Suprapubic skin (tissue), 4 donors: ENCODE results near the gene KRT9.
"Not testable (repeated sequence)": the region's sequence is repeated elsewhere in the genome, so short reads cannot be mapped to it uniquely, and the experiment has no call there.

Source experiments
- CTCF ChIP-seq, 2 donors: fragments of 200-600 bp in 1 of 2; fragments of 450-650 bp in 1 of 2; sonication (generic) in 1 of 2; IDR thresholded peaks; one replicate each; pipeline ENCODE4 v1.5.1; 2016 to 2019; ENCODE audit warnings: antibody characterized with exemption in 2 of 2, mild to moderate bottlenecking in 1 of 2, moderate library complexity in 1 of 2
- EP300 ChIP-seq: sonication (generic); formaldehyde crosslinking; IDR thresholded peaks from one replicate; pipeline ENCODE4 v1.6.1; 2017; ENCODE audit warnings: antibody characterized with exemption
- POLR2A ChIP-seq, 2 donors: fragments of 450-650 bp; IDR thresholded peaks; one replicate each; pipeline ENCODE4 v1.6.1; 2017; ENCODE audit warnings: antibody characterized with exemption in 2 of 2, mild to moderate bottlenecking in 2 of 2, moderate library complexity in 2 of 2
- POLR2AphosphoS5 ChIP-seq, 3 donors: sonication (generic); formaldehyde crosslinking; IDR thresholded peaks; one replicate each; pipeline ENCODE4 v1.6.1; 2017; ENCODE audit warnings: antibody characterized with exemption in 3 of 3

GRCh38 chr17:41616486-41616885 lies 44.6 kb upstream of the KRT9 start:
- not testable (repeated sequence) for TF ChIP-seq CTCF (IDR thresholded peaks at IDR 0.05); EP300; POLR2AphosphoS5 (IDR thresholded peaks at IDR 0.05); POLR2A (IDR thresholded peaks at IDR 0.05)
